IPS DF 6.9 (cell line): Measurements from ENCODE around the gene CYP4F22.
"Not testable (repeated sequence)": the region's sequence is repeated elsewhere in the genome, so short reads cannot be mapped to it uniquely, and the experiment has no call there.

Experiments
- DNase-seq: peaks from one replicate; pipeline ENCODE4 v3.0.0-alpha.2; 2013; ENCODE audit warnings: low read depth, low spot score
- H3K27ac ChIP-seq: one replicate; pipeline ENCODE4 v1.5.1; 2013; ENCODE audit warnings: low read length, control low read depth
- H3K27me3 ChIP-seq: 2 replicates; pipeline ENCODE4 v1.6.1; 2013; ENCODE audit warnings: mild to moderate bottlenecking, low read length; ENCODE audit not compliant: control insufficient read depth, insufficient read depth
- H3K36me3 ChIP-seq: 2 replicates; pipeline ENCODE4 v1.6.1; 2013; ENCODE audit warnings: low read length; ENCODE audit not compliant: control insufficient read depth, insufficient read depth
- H3K4me1 ChIP-seq: 2 replicates; pipeline ENCODE4 v1.6.1; 2013; ENCODE audit warnings: low read length; ENCODE audit not compliant: control insufficient read depth, insufficient read depth
- H3K4me3 ChIP-seq: 2 replicates; pipeline ENCODE4 v1.5.1; 2013; ENCODE audit warnings: mild to moderate bottlenecking, low read length
- H3K9me3 ChIP-seq: 2 replicates; pipeline ENCODE4 v1.6.1; 2013; ENCODE audit warnings: low read length, inconsistent platforms; ENCODE audit not compliant: control insufficient read depth, insufficient read depth
- WGBS: extraction: QIAGEN DNeasy Blood & Tissue Kit; methylation state at CpG from one replicate; pipeline ENCODE4 v1.1.7; 2013; ENCODE audit warnings: mixed read lengths, missing lambda C conversion rate; ENCODE audit not compliant: insufficient read length, insufficient coverage; 5-methylcytosine and 5-hydroxymethylcytosine counted together

CYP4F22 gene

DNA sequence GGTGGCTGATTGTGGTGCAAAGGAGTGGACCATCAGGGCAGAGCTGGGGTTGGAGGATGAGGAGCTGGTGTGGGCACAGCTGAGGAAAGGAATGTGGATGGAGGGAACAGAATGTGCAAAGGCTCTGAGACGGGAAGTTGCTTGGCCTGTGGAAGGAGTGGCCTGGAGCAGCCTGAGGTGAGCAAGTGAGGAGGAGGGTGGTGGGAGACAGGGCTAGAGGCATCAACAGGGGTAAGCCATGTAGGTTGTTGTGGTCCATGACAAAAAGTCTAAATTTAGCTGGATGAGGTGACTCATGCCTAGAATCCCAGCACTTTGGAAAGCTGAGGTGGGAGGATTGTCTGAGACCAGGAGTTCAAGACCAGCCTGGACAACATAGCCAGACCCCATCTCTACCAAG is 9.5 kb downstream of the CYP4F22 start:
- Histone ChIP-seq H3K4me3 (no peak overlapping the region), H3K36me3 (no peaks in the 10 kb centered on the region), H3K9me3 (peaks cover 11% of the 10 kb centered on the region), H3K27me3 (no peaks in the 10 kb centered on the region), H3K27ac (no peak overlapping the region), H3K4me1 (no peaks in the 10 kb centered on the region)
- no peak for DNase-seq
- WGBS, result no CpG with 5 or more reads among the region's 1 CpG

DNA sequence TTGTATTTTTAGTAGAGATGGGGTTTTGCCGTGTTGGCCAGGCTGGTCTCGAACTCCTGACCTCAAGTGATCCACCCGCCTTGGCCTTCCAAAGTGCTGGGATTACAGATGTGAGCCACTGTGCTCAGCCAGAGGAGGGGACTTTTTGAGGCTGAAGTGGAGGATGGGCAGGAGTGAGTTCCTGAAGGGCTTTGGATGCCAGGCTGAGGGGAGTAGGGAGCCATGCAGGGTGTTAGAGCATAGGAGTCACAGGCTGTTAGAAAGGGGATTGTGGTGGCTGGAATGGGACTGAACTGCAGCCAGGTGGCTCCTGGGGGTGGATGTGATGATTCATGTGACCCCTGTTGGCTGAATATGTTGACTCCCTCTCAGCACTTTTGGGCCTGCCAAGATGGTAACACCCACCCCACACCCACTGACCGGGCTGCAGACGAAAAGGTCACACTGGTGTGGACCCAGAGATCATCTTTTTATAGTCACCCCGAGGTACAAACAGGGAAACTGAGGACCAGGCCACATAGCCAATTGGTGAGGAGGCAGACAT is 11.2 kb downstream of the CYP4F22 start:
- Histone ChIP-seq H3K9me3 (peaks cover 11% of the 10 kb centered on the region), H3K27ac (no peak overlapping the region), H3K4me3 (no peak overlapping the region), H3K4me1 (no peaks in the 10 kb centered on the region), H3K36me3 (no peaks in the 10 kb centered on the region), H3K27me3 (no peaks in the 10 kb centered on the region)
- DNase-seq, result no peak
- no CpG with 5 or more reads among the region's 6 CpGs for WGBS

DNA sequence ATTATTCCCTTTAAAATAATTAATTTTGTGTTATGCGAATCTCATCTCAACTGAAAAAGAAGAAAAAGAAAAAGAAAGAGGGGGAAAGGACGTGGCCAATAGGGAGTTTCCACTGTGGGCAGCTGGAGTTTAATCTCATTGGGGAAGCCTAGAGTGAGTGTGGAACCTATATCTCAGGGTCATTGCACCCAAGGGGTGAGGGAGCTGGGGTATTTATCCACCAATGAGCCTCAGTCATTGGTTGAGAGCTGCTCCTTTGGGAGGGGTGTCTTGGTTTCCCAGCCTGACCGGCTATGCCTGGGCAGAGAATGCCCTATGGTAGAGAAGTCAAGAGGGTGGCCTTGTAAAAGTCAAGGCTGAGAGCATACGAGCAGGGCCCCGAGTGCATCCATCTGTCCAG is 16.5 kb downstream of the CYP4F22 start:
- H3K4me3 ChIP-seq, result no peak overlapping the region
- H3K9me3 ChIP-seq, result peaks cover 9% of the 10 kb centered on the region
- DNase-seq, result no peak
- WGBS, result no CpG with 5 or more reads among the region's 5 CpGs
- H3K36me3 ChIP-seq, result no peaks in the 10 kb centered on the region
- no peak overlapping the region for H3K27ac ChIP-seq
- H3K27me3 ChIP-seq, result no peaks in the 10 kb centered on the region
- H3K4me1 ChIP-seq, result no peaks in the 10 kb centered on the region

DNA sequence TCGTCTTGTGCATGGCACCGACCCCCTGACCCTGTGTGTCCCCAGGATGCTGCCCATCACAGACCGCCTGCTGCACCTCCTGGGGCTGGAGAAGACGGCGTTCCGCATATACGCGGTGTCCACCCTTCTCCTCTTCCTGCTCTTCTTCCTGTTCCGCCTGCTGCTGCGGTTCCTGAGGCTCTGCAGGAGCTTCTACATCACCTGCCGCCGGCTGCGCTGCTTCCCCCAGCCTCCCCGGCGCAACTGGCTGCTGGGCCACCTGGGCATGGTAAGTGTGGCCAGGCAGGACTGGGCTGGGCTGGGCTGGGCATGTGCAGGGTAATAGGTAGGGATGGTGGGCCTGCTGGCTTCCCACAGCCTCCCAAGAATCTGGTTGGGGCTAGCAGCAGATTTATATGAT is 17.0 kb downstream of the CYP4F22 start:
- Histone ChIP-seq H3K27me3 (no peaks in the 10 kb centered on the region), H3K27ac (no peak overlapping the region), H3K4me1 (no peaks in the 10 kb centered on the region), H3K36me3 (no peaks in the 10 kb centered on the region), H3K9me3 (peaks cover 11% of the 10 kb centered on the region), H3K4me3 (no peak overlapping the region)
- WGBS, result no CpG with 5 or more reads among the region's 15 CpGs
- no peak for DNase-seq

DNA sequence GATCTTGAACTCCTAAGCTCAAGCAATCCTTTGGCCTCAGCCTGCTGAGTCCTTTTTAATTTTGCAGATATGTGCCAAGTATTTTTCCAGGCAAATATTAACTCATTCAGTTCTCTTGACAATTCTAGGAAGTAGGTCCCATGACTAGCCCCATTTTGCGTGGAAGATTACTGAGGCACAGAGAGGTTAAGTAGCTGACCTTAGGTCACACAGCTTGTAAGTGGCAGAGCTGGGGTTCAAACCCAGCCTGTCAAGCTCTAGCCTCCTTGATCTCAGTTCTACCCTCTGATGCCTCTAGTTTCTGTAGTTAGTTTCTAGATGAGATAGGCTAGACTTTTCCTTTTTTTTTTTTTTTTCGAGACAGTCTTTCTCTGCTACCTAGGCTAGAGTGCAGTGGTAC is 18.1 kb downstream of the CYP4F22 start:
- H3K9me3 ChIP-seq, result peaks cover 12% of the 10 kb centered on the region
- no peak for DNase-seq
- H3K36me3 ChIP-seq, result no peaks in the 10 kb centered on the region
- WGBS, result no CpG with 5 or more reads among the region's 2 CpGs
- no peaks in the 10 kb centered on the region for H3K4me1 ChIP-seq
- no peak overlapping the region for H3K27ac ChIP-seq
- no peaks in the 10 kb centered on the region for H3K27me3 ChIP-seq
- H3K4me3 ChIP-seq, result no peak overlapping the region

DNA sequence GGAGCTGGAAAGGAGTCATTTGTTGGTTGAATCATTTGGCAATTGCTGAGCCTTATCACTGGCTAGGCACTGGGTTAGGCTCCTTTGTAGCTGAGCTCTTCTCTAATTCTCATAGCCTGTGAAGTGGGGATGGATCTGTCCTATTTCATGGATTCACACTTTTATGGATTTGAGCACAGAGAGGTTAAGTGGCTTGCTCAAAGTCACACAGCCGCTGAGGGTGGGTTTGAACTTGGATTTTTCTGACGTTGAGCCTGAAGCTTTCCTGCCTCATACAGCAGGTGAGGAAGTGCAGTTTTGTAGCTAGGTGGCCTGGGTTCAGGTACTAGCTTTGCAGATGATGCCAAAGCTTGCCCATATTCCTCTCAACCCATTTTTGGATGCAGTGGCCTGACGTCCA is 19.4 kb downstream of the CYP4F22 start:
- H3K4me1 ChIP-seq, result no peaks in the 10 kb centered on the region
- no peaks in the 10 kb centered on the region for H3K27me3 ChIP-seq
- no peak overlapping the region for H3K4me3 ChIP-seq
- H3K36me3 ChIP-seq, result no peaks in the 10 kb centered on the region
- peaks cover 13% of the 10 kb centered on the region for H3K9me3 ChIP-seq
- WGBS, result no CpG with 5 or more reads among the region's 3 CpGs
- no peak for DNase-seq
- no peak overlapping the region for H3K27ac ChIP-seq

DNA sequence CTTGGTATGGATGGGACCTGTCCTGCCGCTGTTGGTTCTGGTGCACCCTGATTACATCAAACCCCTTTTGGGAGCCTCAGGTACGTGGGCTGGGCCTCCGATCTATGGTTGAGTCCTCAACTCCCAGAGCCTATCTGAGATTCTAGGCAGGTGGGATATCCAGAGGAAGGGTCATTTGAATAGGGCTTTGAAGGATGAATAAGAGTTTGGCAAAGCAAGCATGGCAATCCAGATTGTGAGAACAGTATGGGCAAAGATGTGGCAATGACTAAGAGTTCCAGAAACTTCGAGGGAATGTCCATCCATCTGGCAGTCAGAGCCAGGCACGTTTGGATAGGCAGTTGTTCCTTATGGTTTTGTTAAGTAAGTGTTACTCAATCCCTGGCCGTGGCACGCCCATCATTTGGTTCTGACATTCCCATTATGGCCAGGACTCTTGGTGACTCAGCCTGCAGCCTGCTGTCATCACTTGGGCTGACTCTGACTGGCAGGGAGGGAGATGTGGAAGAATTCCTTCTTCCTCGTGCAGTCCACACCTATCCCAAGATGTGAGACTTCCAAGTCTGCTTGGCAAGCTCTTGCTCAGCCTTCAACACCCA is 21.5 kb downstream of the CYP4F22 start:
- no CpG with 5 or more reads among the region's 8 CpGs for WGBS
- no peak for DNase-seq
- no peak overlapping the region for H3K4me3 ChIP-seq
- peaks cover 16% of the 10 kb centered on the region for H3K9me3 ChIP-seq
- H3K27ac ChIP-seq, result no peak overlapping the region
- H3K4me1 ChIP-seq, result no peaks in the 10 kb centered on the region
- no peaks in the 10 kb centered on the region for H3K36me3 ChIP-seq
- no peaks in the 10 kb centered on the region for H3K27me3 ChIP-seq

DNA sequence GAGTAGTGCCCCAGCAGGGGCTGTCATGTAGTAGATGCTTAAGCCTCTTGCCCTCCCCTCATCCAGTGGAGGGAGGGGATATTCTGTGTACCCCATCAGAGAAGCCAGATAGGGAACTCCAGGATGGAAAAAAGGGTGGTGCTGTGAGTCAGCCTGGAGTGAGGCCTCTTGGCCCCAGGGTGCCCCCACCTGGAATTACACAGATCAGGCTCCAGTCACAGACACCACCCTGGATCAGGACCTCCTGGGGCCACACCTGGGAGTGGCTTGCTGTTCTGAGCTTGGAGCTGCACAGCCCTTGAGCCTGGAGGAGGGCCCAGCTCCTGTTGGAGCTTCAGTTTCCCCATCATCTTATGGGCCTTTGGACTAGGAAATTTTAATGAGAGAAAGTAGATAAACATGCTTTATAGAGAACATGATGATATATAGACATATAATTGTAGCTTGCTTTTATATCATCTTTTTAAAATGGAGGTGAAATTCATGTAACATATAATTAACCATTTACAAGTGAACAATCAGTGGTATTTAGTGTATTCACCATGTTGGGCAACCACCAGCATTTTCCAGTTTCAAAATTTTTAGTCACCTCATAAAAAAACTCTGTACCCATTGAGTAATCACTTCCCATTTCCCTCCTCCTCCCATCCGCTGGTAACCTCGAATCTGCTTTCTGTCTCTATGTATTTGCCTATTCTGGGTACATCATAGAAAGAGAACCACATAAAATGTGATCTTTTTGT is 24.6 kb downstream of the CYP4F22 start:
- Histone ChIP-seq H3K4me1 (no peaks in the 10 kb centered on the region), H3K9me3 (peaks cover 24% of the 10 kb centered on the region), H3K27me3 (no peaks in the 10 kb centered on the region; the same call in 1 of the 2 replicates), H3K36me3 (no peaks in the 10 kb centered on the region), H3K4me3 (no peak overlapping the region), H3K27ac (no peak overlapping the region)
- no peak for DNase-seq
- WGBS, result no CpG with 5 or more reads among the region's 2 CpGs

DNA sequence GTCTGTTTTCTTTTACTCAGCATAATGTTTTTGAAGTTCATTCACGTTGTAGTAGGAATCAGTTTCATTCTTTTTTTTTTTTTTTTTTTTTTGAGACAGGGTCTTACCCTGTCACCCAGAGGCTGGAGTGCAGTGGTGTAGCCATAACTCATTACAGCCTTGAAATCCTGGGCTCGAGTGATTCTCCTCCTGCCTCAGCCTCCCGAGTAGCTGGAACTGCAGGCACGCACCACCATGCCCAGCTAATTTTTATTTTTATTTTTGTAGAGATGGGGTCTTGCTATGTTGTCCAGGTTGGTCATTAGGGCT is 25.2 kb downstream of the CYP4F22 start:
- not testable (repeated sequence) for DNase-seq, H3K4me1 ChIP-seq, H3K36me3 ChIP-seq, H3K4me3 ChIP-seq, H3K27ac ChIP-seq, H3K27me3 ChIP-seq
- H3K9me3 ChIP-seq, result peaks cover 24% of the 10 kb centered on the region
- no CpG with 5 or more reads among the region's 4 CpGs for WGBS

DNA sequence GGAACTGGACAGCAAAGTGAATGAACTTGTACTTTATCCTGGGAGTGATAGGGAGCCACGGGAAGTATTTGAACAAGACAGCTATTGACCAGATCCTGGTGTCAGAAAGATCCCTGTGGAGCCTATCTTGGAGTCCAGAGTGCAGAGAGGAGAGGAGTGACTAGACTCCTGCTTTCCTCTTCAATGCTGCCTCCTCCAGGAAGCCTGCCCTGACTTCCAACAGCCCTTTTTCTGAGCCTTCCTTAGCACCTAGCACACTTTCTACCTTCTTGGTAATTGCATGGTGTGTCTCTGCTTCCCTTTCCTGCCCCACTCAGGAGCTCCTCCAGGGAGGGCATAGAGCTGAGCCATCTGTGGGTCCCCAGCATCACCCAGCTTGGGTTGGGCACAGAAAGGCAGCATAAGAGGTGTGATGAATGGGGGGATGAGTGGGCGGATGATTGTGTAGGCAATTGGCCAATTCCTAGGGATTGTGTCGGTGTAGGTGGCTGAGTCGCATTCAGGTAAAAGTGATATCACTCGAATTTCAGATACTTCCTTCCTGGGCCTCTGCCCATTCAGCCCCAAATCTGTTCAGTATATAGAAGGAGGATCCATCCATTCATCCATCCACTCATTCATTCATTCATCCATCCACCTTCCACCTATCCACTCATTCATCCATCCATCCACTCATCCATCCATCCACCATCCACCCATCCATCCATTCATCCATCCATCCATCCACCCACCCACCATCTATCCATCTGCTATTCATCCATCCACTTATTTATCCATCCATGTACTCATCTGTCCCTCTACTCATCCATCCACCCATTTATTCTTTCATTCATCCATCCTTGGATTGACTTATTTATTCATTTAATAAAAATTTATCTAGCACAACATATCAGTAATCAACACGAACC is 26.9 kb downstream of the CYP4F22 start:
- no CpG with 5 or more reads among the region's 6 CpGs for whole genome bisulfite sequencing

More for the DNA sequence above, 26.9 kb downstream of the CYP4F22 start:
- Histone ChIP-seq H3K27ac (no peak overlapping the region), H3K9me3 (peaks cover 20% of the 10 kb centered on the region), H3K27me3 (no peaks in the 10 kb centered on the region; the same call in 1 of the 2 replicates), H3K36me3 (no peaks in the 10 kb centered on the region), H3K4me3 (no peak overlapping the region), H3K4me1 (no peaks in the 10 kb centered on the region)
- DNase-seq, result no peak
